GM23248 (cell line): Measurements from ENCODE around the gene CCDC97. TPM values are rescaled to one million over a fixed set of nuclear protein-coding genes. Genes with fewer than 3 reads are reported as not detected.

Experiments
- DNase-seq: peaks from one replicate; pipeline ENCODE4 v3.0.0-alpha.2; 2015
- H2AFZ ChIP-seq: fragments of 200-600 bp; sonication (generic); 2 replicates; pipeline ENCODE4 v1.6.1; 2016; ENCODE audit warnings: antibody characterized with exemption
- H3F3A ChIP-seq: fragments of 200-600 bp; sonication (generic); 2 replicates; pipeline ENCODE4 v1.6.1; 2016; ENCODE audit warnings: mild to moderate bottlenecking, antibody characterized with exemption, mixed run types; ENCODE audit not compliant: insufficient read depth
- H3K27ac ChIP-seq: fragments of 200-600 bp; sonication (generic); 2 replicates; pipeline ENCODE4 v1.5.1; 2016; ENCODE audit warnings: mild to moderate bottlenecking
- H3K27me3 ChIP-seq: fragments of 200-600 bp; sonication (generic); replicated peaks from 2 replicates; pipeline ENCODE4 v1.6.1; 2016; ENCODE audit warnings: mild to moderate bottlenecking; ENCODE audit not compliant: insufficient read depth
- H3K36me3 ChIP-seq: fragments of 200-600 bp; sonication (generic); 2 replicates; pipeline ENCODE4 v1.6.1; 2016; ENCODE audit warnings: low read depth, mild to moderate bottlenecking
- H3K4me1 ChIP-seq: fragments of 200-600 bp; sonication (generic); 2 replicates; pipeline ENCODE4 v1.6.1; 2016; ENCODE audit warnings: mild to moderate bottlenecking; ENCODE audit not compliant: insufficient read depth
- H3K4me2 ChIP-seq: fragments of 200-600 bp; sonication (generic); one replicate; pipeline ENCODE4 v1.6.1; 2016; ENCODE audit warnings: mild to moderate bottlenecking; ENCODE audit not compliant: unreplicated experiment
- H3K4me3 ChIP-seq: fragments of 200-600 bp; sonication (generic); 2 replicates; pipeline ENCODE4 v1.5.1; 2016; ENCODE audit warnings: mild to moderate bottlenecking
- H3K79me2 ChIP-seq: fragments of 200-600 bp; sonication (generic); 2 replicates; pipeline ENCODE4 v1.6.1; 2016; ENCODE audit warnings: mild to moderate bottlenecking; ENCODE audit not compliant: insufficient read depth
- H3K9ac ChIP-seq: fragments of 200-600 bp; sonication (generic); 2 replicates; pipeline ENCODE4 v1.6.1; 2016; ENCODE audit warnings: mild to moderate bottlenecking
- H3K9me2 ChIP-seq: fragments of 200-600 bp; sonication (generic); 2 replicates; pipeline ENCODE4 v1.6.1; 2016; ENCODE audit warnings: mixed run types, mild to moderate bottlenecking, moderate library complexity; ENCODE audit not compliant: insufficient read depth
- H3K9me3 ChIP-seq: fragments of 200-600 bp; sonication (generic); one replicate; pipeline ENCODE4 v1.6.1; 2017; ENCODE audit warnings: low read depth
- H4K20me1 ChIP-seq: fragments of 200-600 bp; sonication (generic); 2 replicates; pipeline ENCODE4 v1.6.0; 2016; ENCODE audit not compliant: insufficient read depth
- EZH2 ChIP-seq: fragments of 200-600 bp; sonication (generic); IDR thresholded peaks from 2 replicates; pipeline ENCODE4 v1.6.1; 2018; ENCODE audit warnings: antibody characterized with exemption, mild to moderate bottlenecking; ENCODE audit not compliant: insufficient read depth, poor library complexity, severe bottlenecking
- EZH2phosphoT487 ChIP-seq: fragments of 200-600 bp; sonication (generic); IDR thresholded peaks from 2 replicates; pipeline ENCODE4 v1.6.1; 2018; ENCODE audit warnings: antibody characterized with exemption, moderate library complexity, mild to moderate bottlenecking, low read depth; ENCODE audit not compliant: insufficient read depth
- WGBS, 2 experiments: methylation state at CpG; one replicate each; pipeline ENCODE4 v1.1.6; 2015 to 2017; ENCODE audit warnings: low lambda C conversion rate in 2 of 2, low coverage in 1 of 2; ENCODE audit errors: missing lambda C conversion rate in 2 of 2; 5-methylcytosine and 5-hydroxymethylcytosine counted together
- in situ Hi-C: fragments of 300-500 bp; cut with MboI; formaldehyde crosslinking; loops from 2 replicates; pipeline ENCODE4 v1.15.0; 2020
- polyA plus RNA-seq: library from polyadenylated mRNA; unstranded; fragments of >200 nt; fragmentation: Nextera tagmentation; extraction: Ambion mirVana; gene quantifications from 2 replicates; pipeline ENCODE4 v1.2.1, GENCODE V29; 2016
- total RNA-seq: library from RNA; depleted of rRNA; stranded (reverse); fragments of >200 nt; shearing (Covaris generic); gene quantifications from 2 replicates; pipeline ENCODE4 v1.2.3, GENCODE V29; 2014

Gene CCDC97
- total and polyA plus RNA-seq, 2 experiments from 2014 or later: 5.2 to 12.3 TPM

GRCh38 chr19:41316306-41316920 is 6.4 kb downstream of the CCDC97 start:
- Histone ChIP-seq H3K27ac (no peak overlapping the region), H3K79me2 (peaks cover 65% of the 10 kb centered on the region), H3K9me3 (no peaks in the 10 kb centered on the region), H4K20me1 (no peaks in the 10 kb centered on the region), H3K4me1 (peaks cover 5% of the 10 kb centered on the region; the same call in 1 of the 2 replicates), H3K36me3 (peaks cover 14% of the 10 kb centered on the region), H3K9me2 (no peaks in the 10 kb centered on the region), H3K9ac (no peak overlapping the region), H2AFZ (no peak overlapping the region), H3K4me3 (no peak overlapping the region), H3K4me2 (no peak overlapping the region), H3K27me3 (no peaks in the 10 kb centered on the region), H3F3A (peaks cover 31% of the 10 kb centered on the region)
- DNase-seq: no peak
- in situ Hi-C loops: no loop called here
- WGBS, 2 experiments: 93 to 96% methylated on average over 24 of the region's 24 CpGs
- TF ChIP-seq EZH2: no peak
- TF ChIP-seq EZH2phosphoT487: no peak

DNA sequence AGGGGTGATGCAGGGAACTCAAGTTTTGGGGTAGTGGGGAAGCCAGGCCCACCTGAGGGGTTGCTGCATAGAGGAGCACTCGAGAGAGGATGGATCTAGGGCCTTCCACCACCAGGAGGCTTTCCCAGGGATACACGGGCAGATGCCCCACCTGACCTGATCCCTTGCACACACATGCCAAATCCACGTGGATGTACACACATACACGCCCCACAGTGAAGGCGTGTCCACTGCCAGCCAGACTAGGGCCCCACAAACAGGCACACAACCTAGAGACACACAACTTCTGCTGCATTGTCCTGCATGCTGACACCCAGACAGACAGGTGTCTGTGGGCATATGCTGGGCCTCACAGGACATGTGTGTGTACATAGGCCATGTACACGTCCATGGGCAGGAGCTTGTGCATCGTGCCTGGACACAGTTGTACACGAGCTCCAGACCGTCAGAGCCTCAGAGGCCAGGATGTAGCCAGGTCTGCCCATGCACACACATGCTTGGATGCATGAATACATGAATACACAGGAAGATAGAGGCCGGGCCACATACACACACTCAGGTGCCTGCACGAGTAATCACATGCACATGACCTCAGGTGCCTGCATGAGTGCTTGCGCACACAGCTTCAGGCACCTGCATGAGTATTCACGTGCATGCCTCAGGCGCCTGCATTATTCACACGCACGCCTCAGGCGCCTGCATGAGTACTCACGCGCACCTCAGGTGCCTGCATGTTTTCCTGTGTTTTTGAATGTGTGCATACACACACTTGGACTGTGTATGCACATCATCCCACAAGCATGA is 8.9 kb downstream of the CCDC97 start:
- Histone ChIP-seq H3K36me3 (peaks cover 17% of the 10 kb centered on the region), H3K4me2 (no peak overlapping the region), H2AFZ (no peak overlapping the region), H3K4me3 (no peak overlapping the region), H3K9ac (no peak overlapping the region), H3K79me2 (peaks cover 40% of the 10 kb centered on the region), H3K27me3 (no peaks in the 10 kb centered on the region), H3K4me1 (peaks cover 23% of the 10 kb centered on the region), H3K9me3 (no peaks in the 10 kb centered on the region), H3F3A (peaks cover 38% of the 10 kb centered on the region), H3K27ac (no peak overlapping the region), H4K20me1 (no peaks in the 10 kb centered on the region), H3K9me2 (no peaks in the 10 kb centered on the region)
- in situ Hi-C loops: no loop called here
- TF ChIP-seq EZH2 (no peak), EZH2phosphoT487 (no peak)
- WGBS, 2 experiments: 76 to 81% methylated on average over 19 of the region's 19 CpGs
- no peak for DNase-seq

DNA sequence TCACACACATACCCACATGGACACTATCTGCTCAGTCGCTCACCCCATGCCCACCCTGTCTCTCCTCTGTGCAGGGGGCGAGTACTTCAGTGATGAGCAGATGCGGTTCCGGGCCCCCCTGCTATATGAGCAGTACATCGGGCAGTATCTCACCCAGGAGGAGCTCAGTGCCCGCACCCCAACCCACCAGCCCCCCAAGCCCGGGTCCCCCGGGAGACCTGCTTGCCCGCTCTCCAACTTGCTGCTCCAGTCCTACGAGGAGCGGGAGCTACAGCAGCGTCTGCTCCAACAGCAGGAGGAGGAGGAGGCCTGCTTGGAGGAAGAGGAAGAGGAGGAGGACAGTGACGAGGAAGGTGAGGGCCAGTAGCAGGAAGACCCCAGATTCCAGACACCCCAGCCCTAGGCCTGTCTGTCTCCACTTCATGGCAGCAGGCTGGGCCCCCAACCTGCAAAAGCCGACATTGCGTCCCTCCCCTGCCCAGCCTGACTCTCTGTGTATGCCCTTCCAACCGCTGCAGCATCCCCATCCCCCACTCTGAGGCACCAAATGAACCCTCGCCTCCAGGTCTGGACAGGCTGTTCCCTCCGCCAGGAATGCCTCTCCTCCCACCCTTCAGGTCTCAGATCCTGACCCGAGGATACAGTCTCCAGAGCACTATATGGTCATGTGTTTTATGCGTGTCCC is 9.7 kb downstream of the CCDC97 start:
- no peak for DNase-seq
- no peak overlapping the region for H3K4me3 ChIP-seq
- H3K4me2 ChIP-seq: no peak overlapping the region
- in situ Hi-C loops: no loop called here
- 91 to 92% methylated on average over 20 of the region's 20 CpGs for WGBS, 2 experiments
- H3K9ac ChIP-seq: no peak overlapping the region
- no peaks in the 10 kb centered on the region for H3K9me3 ChIP-seq
- H2AFZ ChIP-seq: no peak overlapping the region
- TF ChIP-seq EZH2phosphoT487 (no peak), EZH2 (no peak)
- H3K27ac ChIP-seq: no peak overlapping the region
- H3K27me3 ChIP-seq: no peaks in the 10 kb centered on the region
- H3K4me1 ChIP-seq: peaks cover 30% of the 10 kb centered on the region
- peaks cover 12% of the 10 kb centered on the region for H3K36me3 ChIP-seq
- no peaks in the 10 kb centered on the region for H4K20me1 ChIP-seq
- no peaks in the 10 kb centered on the region for H3K9me2 ChIP-seq
- H3K79me2 ChIP-seq: peaks cover 33% of the 10 kb centered on the region
- peaks cover 40% of the 10 kb centered on the region for H3F3A ChIP-seq

GRCh38 chr19:41320185-41320518 is 10.2 kb downstream of the CCDC97 start:
- Histone ChIP-seq H3F3A (peaks cover 41% of the 10 kb centered on the region), H3K9me2 (no peaks in the 10 kb centered on the region), H3K9ac (no peak overlapping the region), H3K27me3 (no peaks in the 10 kb centered on the region), H4K20me1 (no peaks in the 10 kb centered on the region), H2AFZ (no peak overlapping the region), H3K36me3 (peaks cover 12% of the 10 kb centered on the region), H3K9me3 (no peaks in the 10 kb centered on the region), H3K4me3 (no peak overlapping the region), H3K27ac (no peak overlapping the region), H3K4me1 (peaks cover 35% of the 10 kb centered on the region), H3K79me2 (peaks cover 28% of the 10 kb centered on the region), H3K4me2 (no peak overlapping the region)
- no peak for DNase-seq
- in situ Hi-C loops: no loop called here
- WGBS, 2 experiments: 85 to 86% methylated on average over 9 to 11 of the region's 11 CpGs
- TF ChIP-seq EZH2 (no peak), EZH2phosphoT487 (no peak)
